HepG2 (cell line): ENCODE measurements around the gene CABP4. TPM values are rescaled to one million over a fixed set of nuclear protein-coding genes. Genes with fewer than 3 reads are reported as not detected.

Experiments
- GABPA ChIP-seq, 2 experiments: IDR thresholded peaks; 2 replicates each; pipeline ENCODE4 v1.6.1; 2011 to 2016; ENCODE audit warnings: low read depth in 2 of 2, low read length in 1 of 2, missing biosample characterization in 1 of 2, missing genetic modification characterization in 1 of 2
- MEIS2 ChIP-seq: sonication (generic); formaldehyde crosslinking; IDR thresholded peaks from 2 replicates; pipeline ENCODE4 v1.9.0; 2021; ENCODE audit warnings: mild to moderate bottlenecking, missing genetic modification reagents
- RXRA ChIP-seq: sonication (generic); formaldehyde crosslinking; IDR thresholded peaks from 2 replicates; pipeline ENCODE4 v1.5.1; 2020; ENCODE audit warnings: missing genetic modification reagents
- SMYD3 ChIP-seq: sonication (generic); formaldehyde crosslinking; IDR thresholded peaks from 2 replicates; pipeline ENCODE4 v1.8.1; 2023; ENCODE audit warnings: mild to moderate bottlenecking, missing genetic modification reagents
- TAF1 ChIP-seq: sonication (generic); formaldehyde crosslinking; IDR thresholded peaks from 2 replicates; pipeline ENCODE4 v1.4.0; 2020; ENCODE audit warnings: missing genetic modification reagents
- ZBTB20 ChIP-seq: sonication (generic); formaldehyde crosslinking; IDR thresholded peaks from 2 replicates; pipeline ENCODE4 v1.8.1; 2023; ENCODE audit warnings: missing genetic modification reagents, low read depth, mild to moderate bottlenecking, borderline replicate concordance
- ZNF674 ChIP-seq: sonication (generic); formaldehyde crosslinking; IDR thresholded peaks from 2 replicates; pipeline ENCODE4 v1.5.0; 2020; ENCODE audit warnings: low read depth, mild to moderate bottlenecking, missing genetic modification reagents
- ZNF740 ChIP-seq: sonication (generic); formaldehyde crosslinking; IDR thresholded peaks from 2 replicates; pipeline ENCODE4 v1.4.0; 2020; ENCODE audit warnings: missing genetic modification reagents
- ZNF781 ChIP-seq: sonication (generic); formaldehyde crosslinking; IDR thresholded peaks from 2 replicates; pipeline ENCODE4 v1.5.1; 2020; ENCODE audit warnings: borderline replicate concordance, mild to moderate bottlenecking, missing genetic modification reagents; ENCODE audit errors: not compliant biosample characterization
- ZSCAN21 ChIP-seq: sonication (generic); formaldehyde crosslinking; IDR thresholded peaks from 2 replicates; pipeline ENCODE4 v1.8.0; 2022; ENCODE audit warnings: mild to moderate bottlenecking, missing genetic modification reagents, moderate library complexity, borderline replicate concordance
- polyA plus RNA-seq, 8 experiments: library from polyadenylated mRNA; depleted of rRNA in 3 of 8; stranded (reverse) in 7 of 8; unstranded in 1 of 8; fragments of >200 nt; fragmentation: Illumina TruSeq in 4 of 8; extraction: Trizol in 4 of 8; gene quantifications; 2 replicates each; pipeline versions ENCODE4 v1.2.1 to v1.2.3, GENCODE V29; 2011 to 2016; ENCODE audit warnings: low read depth in 4 of 8, missing spikeins in 1 of 8, mixed read lengths in 1 of 8; ENCODE audit not compliant: insufficient read depth in 1 of 8
- total RNA-seq, 5 experiments: library from RNA; depleted of rRNA; stranded (reverse); fragments of >200 nt; fragmentation: Illumina TruSeq; extraction: Trizol; gene quantifications; 2 replicates each; pipeline ENCODE4 v1.2.3, GENCODE V29; 2016; ENCODE audit warnings: low read depth in 1 of 5
- TF ChIP-seq, protein P1 (sequence below): sonication (generic); formaldehyde crosslinking; IDR thresholded peaks from 2 replicates; pipeline ENCODE4 v1.4.0; 2020; ENCODE audit warnings: mild to moderate bottlenecking, low read depth, missing genetic modification reagents
- TF ChIP-seq, protein P2 (sequence below): sonication (generic); formaldehyde crosslinking; IDR thresholded peaks from 2 replicates; pipeline ENCODE4 v1.5.0; 2020; ENCODE audit warnings: missing genetic modification reagents
- TF ChIP-seq, protein P3 (sequence below): IDR thresholded peaks from 2 replicates; pipeline ENCODE4 v1.6.1; 2016; ENCODE audit warnings: missing compliant biosample characterization, missing genetic modification reagents, borderline replicate concordance
- TF ChIP-seq, protein P4 (sequence below): sonication (generic); formaldehyde crosslinking; IDR thresholded peaks from 2 replicates; pipeline ENCODE4 v1.4.0; 2020; ENCODE audit warnings: mild to moderate bottlenecking, missing genetic modification reagents
- TF ChIP-seq, protein P5 (sequence below): sonication (generic); formaldehyde crosslinking; IDR thresholded peaks from 2 replicates; pipeline ENCODE4 v1.4.0; 2020; ENCODE audit warnings: missing genetic modification reagents

CABP4 gene
- total and polyA plus RNA-seq, 2 of the 13 experiments (the other 11 are each of a cell fraction or from before 2014, with no cell fraction given): not detected

DNA sequence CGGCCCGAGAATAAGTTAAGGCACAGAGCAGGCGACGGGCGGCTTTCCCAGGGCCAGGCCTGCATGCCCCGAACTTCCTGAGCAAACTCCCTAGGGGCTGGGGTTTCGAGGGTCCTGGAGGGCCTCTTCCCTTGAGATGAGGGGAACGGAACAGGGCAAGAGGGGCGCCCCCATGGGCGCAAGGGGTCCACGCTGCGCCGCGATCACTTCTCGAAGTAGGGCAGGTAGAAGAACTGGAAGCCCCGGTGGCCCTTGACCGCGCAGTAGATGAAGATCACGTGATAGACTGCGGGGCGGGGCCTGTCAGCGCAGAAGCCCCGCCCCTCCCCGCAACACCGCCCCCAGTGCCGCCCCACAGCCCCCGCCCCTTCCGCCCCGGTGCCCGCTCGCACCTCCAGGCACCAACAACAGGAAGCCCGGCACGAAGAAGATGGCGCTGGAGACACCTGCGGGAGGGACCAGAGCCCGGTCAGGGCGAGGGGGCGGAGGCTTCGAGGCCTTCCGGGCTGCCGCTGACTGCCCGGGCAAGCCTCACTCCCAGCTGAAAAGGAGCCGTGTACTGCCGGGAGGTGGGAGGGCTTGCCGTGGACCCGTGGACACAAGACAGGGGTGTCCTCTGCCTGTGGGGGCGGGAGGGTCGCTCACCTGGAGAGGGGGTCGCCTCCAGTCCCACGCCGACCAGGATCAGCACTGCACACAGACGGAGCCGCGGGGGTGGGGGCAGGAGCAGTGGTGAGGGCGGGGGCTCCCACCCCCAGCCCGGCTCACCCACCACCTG lies 9.4 kb downstream of the CABP4 start (continued):
- TF ChIP-seq ZBTB20: peak; percentile 4; the same call in 1 of the 2 replicates
- no peak; the same call in 1 of the 2 replicates for TF ChIP-seq ZSCAN21 (CRISPR knock-in tag)
- TF ChIP-seq GABPA (IDR thresholded peaks at IDR 0.05; ENCODE audit: low read depth, low read length): peak; percentile 52
- TF ChIP-seq GABPA (CRISPR knock-in tag; IDR thresholded peaks at IDR 0.05; ENCODE audit: low read depth): peak; percentile 82
- TF ChIP-seq ZNF740 (CRISPR knock-in tag): no peak
- 0 out of 2 replicates have a peak, but pooled peaks have one; percentile 16 for TF ChIP-seq MEIS2 (CRISPR knock-in tag)
- TF ChIP-seq, protein P1, sequence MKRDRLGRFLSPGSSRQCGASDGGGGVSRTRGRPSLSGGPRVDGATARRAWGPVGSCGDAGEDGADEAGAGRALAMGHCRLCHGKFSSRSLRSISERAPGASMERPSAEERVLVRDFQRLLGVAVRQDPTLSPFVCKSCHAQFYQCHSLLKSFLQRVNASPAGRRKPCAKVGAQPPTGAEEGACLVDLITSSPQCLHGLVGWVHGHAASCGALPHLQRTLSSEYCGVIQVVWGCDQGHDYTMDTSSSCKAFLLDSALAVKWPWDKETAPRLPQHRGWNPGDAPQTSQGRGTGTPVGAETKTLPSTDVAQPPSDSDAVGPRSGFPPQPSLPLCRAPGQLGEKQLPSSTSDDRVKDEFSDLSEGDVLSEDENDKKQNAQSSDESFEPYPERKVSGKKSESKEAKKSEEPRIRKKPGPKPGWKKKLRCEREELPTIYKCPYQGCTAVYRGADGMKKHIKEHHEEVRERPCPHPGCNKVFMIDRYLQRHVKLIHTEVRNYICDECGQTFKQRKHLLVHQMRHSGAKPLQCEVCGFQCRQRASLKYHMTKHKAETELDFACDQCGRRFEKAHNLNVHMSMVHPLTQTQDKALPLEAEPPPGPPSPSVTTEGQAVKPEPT (CRISPR knock-in tag): no peak
- TF ChIP-seq, protein P2, sequence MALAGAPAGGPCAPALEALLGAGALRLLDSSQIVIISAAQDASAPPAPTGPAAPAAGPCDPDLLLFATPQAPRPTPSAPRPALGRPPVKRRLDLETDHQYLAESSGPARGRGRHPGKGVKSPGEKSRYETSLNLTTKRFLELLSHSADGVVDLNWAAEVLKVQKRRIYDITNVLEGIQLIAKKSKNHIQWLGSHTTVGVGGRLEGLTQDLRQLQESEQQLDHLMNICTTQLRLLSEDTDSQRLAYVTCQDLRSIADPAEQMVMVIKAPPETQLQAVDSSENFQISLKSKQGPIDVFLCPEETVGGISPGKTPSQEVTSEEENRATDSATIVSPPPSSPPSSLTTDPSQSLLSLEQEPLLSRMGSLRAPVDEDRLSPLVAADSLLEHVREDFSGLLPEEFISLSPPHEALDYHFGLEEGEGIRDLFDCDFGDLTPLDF: peak; percentile 22; the same call in 1 of the 2 replicates
- TF ChIP-seq, protein P3, sequence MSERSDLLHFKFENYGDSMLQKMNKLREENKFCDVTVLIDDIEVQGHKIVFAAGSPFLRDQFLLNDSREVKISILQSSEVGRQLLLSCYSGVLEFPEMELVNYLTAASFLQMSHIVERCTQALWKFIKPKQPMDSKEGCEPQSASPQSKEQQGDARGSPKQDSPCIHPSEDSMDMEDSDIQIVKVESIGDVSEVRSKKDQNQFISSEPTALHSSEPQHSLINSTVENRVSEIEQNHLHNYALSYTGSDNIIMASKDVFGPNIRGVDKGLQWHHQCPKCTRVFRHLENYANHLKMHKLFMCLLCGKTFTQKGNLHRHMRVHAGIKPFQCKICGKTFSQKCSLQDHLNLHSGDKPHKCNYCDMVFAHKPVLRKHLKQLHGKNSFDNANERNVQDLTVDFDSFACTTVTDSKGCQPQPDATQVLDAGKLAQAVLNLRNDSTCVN: no peak
- TF ChIP-seq RXRA (CRISPR knock-in tag): peak; percentile 15; the same call in 1 of the 2 replicates
- TF ChIP-seq TAF1 (CRISPR knock-in tag): peak; percentile 83; the same call in 1 of the 2 replicates
- no peak for TF ChIP-seq SMYD3 (CRISPR knock-in tag)
- TF ChIP-seq ZNF781 (CRISPR knock-in tag): no peak
- TF ChIP-seq, protein P4, sequence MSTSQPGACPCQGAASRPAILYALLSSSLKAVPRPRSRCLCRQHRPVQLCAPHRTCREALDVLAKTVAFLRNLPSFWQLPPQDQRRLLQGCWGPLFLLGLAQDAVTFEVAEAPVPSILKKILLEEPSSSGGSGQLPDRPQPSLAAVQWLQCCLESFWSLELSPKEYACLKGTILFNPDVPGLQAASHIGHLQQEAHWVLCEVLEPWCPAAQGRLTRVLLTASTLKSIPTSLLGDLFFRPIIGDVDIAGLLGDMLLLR (CRISPR knock-in tag): no peak; the same call in 1 of the 2 replicates
- TF ChIP-seq ZNF674 (CRISPR knock-in tag): no peak
- TF ChIP-seq, protein P5, sequence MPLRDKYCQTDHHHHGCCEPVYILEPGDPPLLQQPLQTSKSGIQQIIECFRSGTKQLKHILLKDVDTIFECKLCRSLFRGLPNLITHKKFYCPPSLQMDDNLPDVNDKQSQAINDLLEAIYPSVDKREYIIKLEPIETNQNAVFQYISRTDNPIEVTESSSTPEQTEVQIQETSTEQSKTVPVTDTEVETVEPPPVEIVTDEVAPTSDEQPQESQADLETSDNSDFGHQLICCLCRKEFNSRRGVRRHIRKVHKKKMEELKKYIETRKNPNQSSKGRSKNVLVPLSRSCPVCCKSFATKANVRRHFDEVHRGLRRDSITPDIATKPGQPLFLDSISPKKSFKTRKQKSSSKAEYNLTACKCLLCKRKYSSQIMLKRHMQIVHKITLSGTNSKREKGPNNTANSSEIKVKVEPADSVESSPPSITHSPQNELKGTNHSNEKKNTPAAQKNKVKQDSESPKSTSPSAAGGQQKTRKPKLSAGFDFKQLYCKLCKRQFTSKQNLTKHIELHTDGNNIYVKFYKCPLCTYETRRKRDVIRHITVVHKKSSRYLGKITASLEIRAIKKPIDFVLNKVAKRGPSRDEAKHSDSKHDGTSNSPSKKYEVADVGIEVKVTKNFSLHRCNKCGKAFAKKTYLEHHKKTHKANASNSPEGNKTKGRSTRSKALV (CRISPR knock-in tag): peak; percentile 66; the same call in 1 of the 2 replicates
